ENCODE data around the gene HOXA9.

- TF ChIP-seq EZH2 (IDR thresholded peaks at IDR 0.05; ENCODE audit: borderline replicate concordance, insufficient read depth, low read length, poor library complexity, severe bottlenecking) (no peak), CTCF (IDR thresholded peaks at IDR 0.05; ENCODE audit: poor library complexity, severe bottlenecking) (no peak), MXI1 (conservative IDR thresholded peaks at IDR 0.05; ENCODE audit: poor library complexity, severe bottlenecking) (no peak), POLR2AphosphoS5 (IDR thresholded peaks at IDR 0.05) (no peak), EP300 (conservative IDR thresholded peaks at IDR 0.05; ENCODE audit: poor library complexity, severe bottlenecking) (no peak)
- TF ChIP-seq, protein P1, sequence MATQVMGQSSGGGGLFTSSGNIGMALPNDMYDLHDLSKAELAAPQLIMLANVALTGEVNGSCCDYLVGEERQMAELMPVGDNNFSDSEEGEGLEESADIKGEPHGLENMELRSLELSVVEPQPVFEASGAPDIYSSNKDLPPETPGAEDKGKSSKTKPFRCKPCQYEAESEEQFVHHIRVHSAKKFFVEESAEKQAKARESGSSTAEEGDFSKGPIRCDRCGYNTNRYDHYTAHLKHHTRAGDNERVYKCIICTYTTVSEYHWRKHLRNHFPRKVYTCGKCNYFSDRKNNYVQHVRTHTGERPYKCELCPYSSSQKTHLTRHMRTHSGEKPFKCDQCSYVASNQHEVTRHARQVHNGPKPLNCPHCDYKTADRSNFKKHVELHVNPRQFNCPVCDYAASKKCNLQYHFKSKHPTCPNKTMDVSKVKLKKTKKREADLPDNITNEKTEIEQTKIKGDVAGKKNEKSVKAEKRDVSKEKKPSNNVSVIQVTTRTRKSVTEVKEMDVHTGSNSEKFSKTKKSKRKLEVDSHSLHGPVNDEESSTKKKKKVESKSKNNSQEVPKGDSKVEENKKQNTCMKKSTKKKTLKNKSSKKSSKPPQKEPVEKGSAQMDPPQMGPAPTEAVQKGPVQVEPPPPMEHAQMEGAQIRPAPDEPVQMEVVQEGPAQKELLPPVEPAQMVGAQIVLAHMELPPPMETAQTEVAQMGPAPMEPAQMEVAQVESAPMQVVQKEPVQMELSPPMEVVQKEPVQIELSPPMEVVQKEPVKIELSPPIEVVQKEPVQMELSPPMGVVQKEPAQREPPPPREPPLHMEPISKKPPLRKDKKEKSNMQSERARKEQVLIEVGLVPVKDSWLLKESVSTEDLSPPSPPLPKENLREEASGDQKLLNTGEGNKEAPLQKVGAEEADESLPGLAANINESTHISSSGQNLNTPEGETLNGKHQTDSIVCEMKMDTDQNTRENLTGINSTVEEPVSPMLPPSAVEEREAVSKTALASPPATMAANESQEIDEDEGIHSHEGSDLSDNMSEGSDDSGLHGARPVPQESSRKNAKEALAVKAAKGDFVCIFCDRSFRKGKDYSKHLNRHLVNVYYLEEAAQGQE (IDR thresholded peaks at IDR 0.05; ENCODE audit: borderline replicate concordance), result no peak
These were observed 4.5 kb upstream of the HOXA9 start for GRCh38 chr7:27169658-27170425.

Measured in neural cell (in vitro differentiated cells).